Spleen (tissue), 11 donors: Measurements from ENCODE around the gene AJM1. TPM values are rescaled to one million over a fixed set of nuclear protein-coding genes. Genes with fewer than 3 reads are reported as not detected.
"Not testable (repeated sequence)": the region's sequence is repeated elsewhere in the genome, so short reads cannot be mapped to it uniquely, and the experiment has no call there.

ENCODE experiments used
- DNase-seq: peaks from one replicate; pipeline ENCODE4 v3.0.0-alpha.2; 2020
- H3K27ac ChIP-seq, 8 donors: fragments of 200-600 bp; sonication (generic) in 7 of 8; 1 replicate in 4 of 8; 2 replicates in 4 of 8; pipeline versions ENCODE4 v1.5.0 to v1.8.0; 2016 to 2021; ENCODE audit warnings: inconsistent platforms in 4 of 8, mild to moderate bottlenecking in 4 of 8, moderate library complexity in 1 of 8
- H3K27me3 ChIP-seq, 7 donors: fragments of 200-600 bp; sonication (generic) in 6 of 7; replicated peaks in 1 of 7; 1 replicate in 4 of 7; 2 replicates in 3 of 7; pipeline versions ENCODE4 v1.5.0 to v1.8.0; 2016 to 2021; ENCODE audit warnings: inconsistent platforms in 3 of 7, mild to moderate bottlenecking in 1 of 7
- H3K36me3 ChIP-seq, 6 donors: fragments of 200-600 bp; sonication (generic) in 5 of 6; 1 replicate in 4 of 6; 2 replicates in 2 of 6; pipeline versions ENCODE4 v1.5.0 to v1.8.0; 2016 to 2021; ENCODE audit warnings: inconsistent platforms in 2 of 6
- H3K4me1 ChIP-seq, 6 donors: fragments of 200-600 bp; sonication (generic) in 5 of 6; 1 replicate in 3 of 6; 2 replicates in 3 of 6; pipeline versions ENCODE4 v1.5.0 to v1.8.0; 2016 to 2021; ENCODE audit warnings: inconsistent platforms in 3 of 6
- H3K4me3 ChIP-seq, 8 donors: fragments of 200-600 bp; sonication (generic) in 7 of 8; 1 replicate in 4 of 8; 2 replicates in 4 of 8; pipeline versions ENCODE4 v1.5.0 to v1.8.0; 2016 to 2021; ENCODE audit warnings: inconsistent platforms in 4 of 8, mild to moderate bottlenecking in 4 of 8, moderate library complexity in 2 of 8
- H3K9me3 ChIP-seq, 8 donors: fragments of 200-600 bp; sonication (generic) in 7 of 8; 1 replicate in 4 of 8; 2 replicates in 4 of 8; pipeline versions ENCODE4 v1.5.0 to v1.8.0; 2016 to 2021; ENCODE audit warnings: inconsistent platforms in 4 of 8
- POLR2A ChIP-seq, 3 donors: fragments of 450-650 bp; IDR thresholded peaks; one replicate each; pipeline ENCODE4 v1.5.1; 2017; ENCODE audit warnings: antibody characterized with exemption in 3 of 3, mild to moderate bottlenecking in 1 of 3
- POLR2AphosphoS5 ChIP-seq, 3 donors: sonication (generic); formaldehyde crosslinking; IDR thresholded peaks; one replicate each; pipeline ENCODE4 v1.5.1; 2017; ENCODE audit warnings: antibody characterized with exemption in 3 of 3
- WGBS, 5 donors: extraction: QIAGEN DNeasy Blood & Tissue Kit in 3 of 5; methylation state at CpG; one replicate each; pipeline versions ENCODE4 v1.1.5 to v1.1.7; 2013 to 2018; 5-methylcytosine and 5-hydroxymethylcytosine counted together
- intact Hi-C: fragments of 100-400 bp; cut with DNase I; formaldehyde crosslinking; loops from one replicate; pipeline ENCODE4 v1.15.0; 2023; ENCODE audit warnings: low total_unique reads
- polyA plus RNA-seq, 3 donors: library from polyadenylated mRNA; stranded (reverse); fragments of 200-250 nt; gene quantifications; one replicate each; pipeline ENCODE4 v1.2.1, GENCODE V29; 2013
- total RNA-seq, 7 donors: library from RNA; depleted of rRNA in 3 of 7; stranded (reverse); fragments of >200 nt in 3 of 7; fragmentation: NEBNext Ultra II Directional in 4 of 7; extraction: Animal tissue kit (Norgen Biotek cat#: 25700) in 4 of 7; gene quantifications; one replicate each; pipeline versions ENCODE4 v1.1.0 to v1.2.1, GENCODE V29; 2016 to 2021
- TF ChIP-seq, protein P1 (sequence below), 11 experiments: fragments of 200-600 bp in 7 of 11; fragments of 450-650 bp in 4 of 11; sonication (generic) in 4 of 11; IDR thresholded peaks in 8 of 11; conservative IDR thresholded peaks in 3 of 11; 1 replicate in 7 of 11; 2 replicates in 4 of 11; pipeline versions ENCODE4 v1.4.0 to v1.8.0; 2016 to 2021; ENCODE audit warnings: antibody characterized with exemption in 11 of 11, inconsistent platforms in 4 of 11, mild to moderate bottlenecking in 1 of 11
- donor health status: healthy with polysubstance abuse.
- donor health status: DM: no; HTN: no; CAD: no; lungs with moderate emphysema.
- donor health status: DM: no; HTN: no; CAD: no.
- donor health status: Bipolar disorder and iron deficiency.
- donor health status: healthy.
- donor health status: DM: no; HTN: no; CAD: no.
- donor health status: DM: yes; HTN: yes; CAD: no.

The AJM1 gene
- total and polyA plus RNA-seq, 10 donors = 0.91 to 13.1 (median 4.9) TPM

GRCh38 chr9:136835162-136835931 is 6.9 kb upstream of the AJM1 start:
- intact Hi-C loops = no loop called here
- H3K9me3 ChIP-seq = no peaks in the 10 kb centered on the region
- H3K4me1 ChIP-seq = peaks cover 0 to 19% (median 5%) of the 10 kb centered on the region in 6 donors
- H3K27me3 ChIP-seq = no peaks in the 10 kb centered on the region
- peaks cover 0 to 94% (median 56%) of the 10 kb centered on the region in 6 donors for H3K36me3 ChIP-seq
- 90 to 97% (median 96%) methylated on average over 34 to 36 of the region's 36 CpGs for WGBS, 5 donors
- DNase-seq = peak; percentile 65
- H3K27ac ChIP-seq = no peak overlapping the region
- no peak overlapping the region for H3K4me3 ChIP-seq
- TF ChIP-seq, protein P1, sequence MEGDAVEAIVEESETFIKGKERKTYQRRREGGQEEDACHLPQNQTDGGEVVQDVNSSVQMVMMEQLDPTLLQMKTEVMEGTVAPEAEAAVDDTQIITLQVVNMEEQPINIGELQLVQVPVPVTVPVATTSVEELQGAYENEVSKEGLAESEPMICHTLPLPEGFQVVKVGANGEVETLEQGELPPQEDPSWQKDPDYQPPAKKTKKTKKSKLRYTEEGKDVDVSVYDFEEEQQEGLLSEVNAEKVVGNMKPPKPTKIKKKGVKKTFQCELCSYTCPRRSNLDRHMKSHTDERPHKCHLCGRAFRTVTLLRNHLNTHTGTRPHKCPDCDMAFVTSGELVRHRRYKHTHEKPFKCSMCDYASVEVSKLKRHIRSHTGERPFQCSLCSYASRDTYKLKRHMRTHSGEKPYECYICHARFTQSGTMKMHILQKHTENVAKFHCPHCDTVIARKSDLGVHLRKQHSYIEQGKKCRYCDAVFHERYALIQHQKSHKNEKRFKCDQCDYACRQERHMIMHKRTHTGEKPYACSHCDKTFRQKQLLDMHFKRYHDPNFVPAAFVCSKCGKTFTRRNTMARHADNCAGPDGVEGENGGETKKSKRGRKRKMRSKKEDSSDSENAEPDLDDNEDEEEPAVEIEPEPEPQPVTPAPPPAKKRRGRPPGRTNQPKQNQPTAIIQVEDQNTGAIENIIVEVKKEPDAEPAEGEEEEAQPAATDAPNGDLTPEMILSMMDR (IDR thresholded peaks at IDR 0.05 in 8 of 11, conservative IDR thresholded peaks at IDR 0.05 in 3 of 11) = no peak
- no peak for TF ChIP-seq POLR2A (IDR thresholded peaks at IDR 0.05)
- TF ChIP-seq POLR2AphosphoS5 (IDR thresholded peaks at IDR 0.05) = peak in 2 of 3 donors; percentile 31 to 49

- peaks cover 0 to 94% (median 50%) of the 10 kb centered on the region in 6 donors for H3K36me3 ChIP-seq
- DNase-seq = peak; percentile 57
- H3K9me3 ChIP-seq = no peaks in the 10 kb centered on the region
- 88 to 94% (median 91%) methylated on average over 9 to 21 of the region's 21 CpGs for WGBS, 5 donors
- no peak for TF ChIP-seq POLR2A (IDR thresholded peaks at IDR 0.05)
- no peak for TF ChIP-seq POLR2AphosphoS5 (IDR thresholded peaks at IDR 0.05)
- TF ChIP-seq, protein P1 (IDR thresholded peaks at IDR 0.05 in 8 of 11, conservative IDR thresholded peaks at IDR 0.05 in 3 of 11) = no peak
- peaks cover 1 to 20% (median 14%) of the 10 kb centered on the region in 6 donors for H3K4me1 ChIP-seq
- no peak overlapping the region for H3K4me3 ChIP-seq
- no peak overlapping the region for H3K27ac ChIP-seq
- H3K27me3 ChIP-seq = no peaks in the 10 kb centered on the region
- intact Hi-C loops = no loop called here
Measured at GRCh38 chr9:136835932-136836904, 6.1 kb upstream of the AJM1 start.

GRCh38 chr9:136837146-136837855 is 5.0 kb upstream of the AJM1 start:
- no peak for DNase-seq
- TF ChIP-seq POLR2AphosphoS5 (IDR thresholded peaks at IDR 0.05) = peak in 1 of 3 donors; percentile 32
- TF ChIP-seq, protein P1 (IDR thresholded peaks at IDR 0.05 in 8 of 11, conservative IDR thresholded peaks at IDR 0.05 in 3 of 11) = no peak
- 91 to 96% (median 94%) methylated on average over 9 to 27 of the region's 27 CpGs for whole genome bisulfite sequencing, 5 donors

GRCh38 chr9:136837856-136838277 is 4.4 kb upstream of the AJM1 start:
- H3K4me1 ChIP-seq = peaks cover 14 to 37% (median 29%) of the 10 kb centered on the region in 6 donors
- H3K27me3 ChIP-seq, intact Hi-C loops, H3K9me3 ChIP-seq, DNase-seq, H3K4me3 ChIP-seq, H3K27ac ChIP-seq: not testable (repeated sequence)
- peaks cover 0 to 79% (median 37%) of the 10 kb centered on the region in 6 donors for H3K36me3 ChIP-seq
- WGBS, 5 donors = 87 to 95% (median 91%) methylated on average over 10 to 15 of the region's 15 CpGs

More at GRCh38 chr9:136837146-136837855, 5.0 kb upstream of the AJM1 start:
- no peaks in the 10 kb centered on the region for H3K27me3 ChIP-seq
- H3K9me3 ChIP-seq = no peaks in the 10 kb centered on the region
- no peak overlapping the region for H3K4me3 ChIP-seq
- H3K27ac ChIP-seq = no peak overlapping the region
- H3K4me1 ChIP-seq = peaks cover 12 to 31% (median 24%) of the 10 kb centered on the region in 6 donors
- peaks cover 0 to 85% (median 39%) of the 10 kb centered on the region in 6 donors for H3K36me3 ChIP-seq
- intact Hi-C loops = no loop called here
